Mucosa of rectum (tissue), 2 donors: ENCODE measurements around the gene ADRA2C.

Experiments used
- H3K27ac ChIP-seq, 2 donors: one replicate each; pipeline ENCODE4 v1.7.0; 2013; ENCODE audit warnings: inconsistent platforms in 2 of 2, low read depth in 2 of 2, low read length in 2 of 2
- H3K27me3 ChIP-seq, 2 donors: one replicate each; pipeline ENCODE4 v1.7.0; 2013; ENCODE audit warnings: low read length in 2 of 2; ENCODE audit not compliant: control insufficient read depth in 2 of 2, insufficient read depth in 2 of 2
- H3K36me3 ChIP-seq, 2 donors: one replicate each; pipeline ENCODE4 v1.7.0; 2013; ENCODE audit warnings: low read length in 2 of 2; ENCODE audit not compliant: control insufficient read depth in 2 of 2, insufficient read depth in 2 of 2
- H3K4me1 ChIP-seq, 2 donors: one replicate each; pipeline ENCODE4 v1.7.0; 2013; ENCODE audit warnings: low read length in 2 of 2, mild to moderate bottlenecking in 1 of 2; ENCODE audit not compliant: control insufficient read depth in 2 of 2, insufficient read depth in 2 of 2
- H3K4me3 ChIP-seq, 2 donors: one replicate each; pipeline ENCODE4 v1.7.0; 2013; ENCODE audit warnings: low read length in 2 of 2
- H3K9ac ChIP-seq, 2 donors: one replicate each; pipeline ENCODE4 v1.7.0; 2013; ENCODE audit warnings: low read length in 2 of 2, low read depth in 1 of 2, mild to moderate bottlenecking in 1 of 2
- H3K9me3 ChIP-seq, 2 donors: one replicate each; pipeline ENCODE4 v1.7.0; 2013; ENCODE audit warnings: low read length in 2 of 2; ENCODE audit not compliant: control insufficient read depth in 2 of 2
- donor health status: healthy.
- donor health status: Normal muscosa, but diverticular disease.

Gene ADRA2C

GRCh38 chr4:3792813-3793212 lies 26.6 kb downstream of the ADRA2C start:
- Histone ChIP-seq H3K36me3 (no peaks in the 10 kb centered on the region), H3K4me3 (no peak overlapping the region), H3K9ac (no peak overlapping the region), H3K4me1 (no peaks in the 10 kb centered on the region), H3K27ac (no peak overlapping the region), H3K9me3 (peaks cover 3 to 8% of the 10 kb centered on the region in 2 donors), H3K27me3 (no peaks in the 10 kb centered on the region)

- H3K9ac ChIP-seq: no peak overlapping the region
- no peaks in the 10 kb centered on the region for H3K4me1 ChIP-seq
- no peaks in the 10 kb centered on the region for H3K36me3 ChIP-seq
- no peaks in the 10 kb centered on the region for H3K27me3 ChIP-seq
- no peak overlapping the region for H3K27ac ChIP-seq
- peaks cover 3 to 8% of the 10 kb centered on the region in 2 donors for H3K9me3 ChIP-seq
- H3K4me3 ChIP-seq: no peak overlapping the region
Observed at GRCh38 chr4:3793545-3793944, 27.4 kb downstream of the ADRA2C start.

- Histone ChIP-seq H3K27ac (no peak overlapping the region), H3K9me3 (peaks cover 3 to 8% of the 10 kb centered on the region in 2 donors), H3K36me3 (no peaks in the 10 kb centered on the region), H3K4me3 (no peak overlapping the region), H3K27me3 (no peaks in the 10 kb centered on the region), H3K4me1 (no peaks in the 10 kb centered on the region), H3K9ac (no peak overlapping the region)
Observed at GRCh38 chr4:3796960-3797359, 30.8 kb downstream of the ADRA2C start.

GRCh38 chr4:3797831-3798790 lies 31.9 kb downstream of the ADRA2C start:
- H3K27me3 ChIP-seq: no peaks in the 10 kb centered on the region
- H3K9me3 ChIP-seq: peaks cover 3 to 8% of the 10 kb centered on the region in 2 donors
- H3K4me3 ChIP-seq: no peak overlapping the region
- H3K27ac ChIP-seq: no peak overlapping the region
- H3K9ac ChIP-seq: no peak overlapping the region
- no peaks in the 10 kb centered on the region for H3K4me1 ChIP-seq
- H3K36me3 ChIP-seq: no peaks in the 10 kb centered on the region

GRCh38 chr4:3799496-3799895 lies 33.3 kb downstream of the ADRA2C start:
- Histone ChIP-seq H3K9me3 (peaks cover 3 to 8% of the 10 kb centered on the region in 2 donors), H3K27me3 (no peaks in the 10 kb centered on the region), H3K36me3 (no peaks in the 10 kb centered on the region), H3K27ac (no peak overlapping the region), H3K9ac (no peak overlapping the region), H3K4me3 (no peak overlapping the region), H3K4me1 (no peaks in the 10 kb centered on the region)

- no peaks in the 10 kb centered on the region for H3K4me1 ChIP-seq
- peaks cover 3 to 8% of the 10 kb centered on the region in 2 donors for H3K9me3 ChIP-seq
- no peak overlapping the region for H3K9ac ChIP-seq
- no peak overlapping the region for H3K4me3 ChIP-seq
- no peaks in the 10 kb centered on the region for H3K36me3 ChIP-seq
- H3K27ac ChIP-seq: no peak overlapping the region
- H3K27me3 ChIP-seq: no peaks in the 10 kb centered on the region
Observed at GRCh38 chr4:3800351-3800750, 34.2 kb downstream of the ADRA2C start.

- H3K27me3 ChIP-seq: no peaks in the 10 kb centered on the region
- peaks cover 3 to 4% of the 10 kb centered on the region in 2 donors for H3K9me3 ChIP-seq
- H3K27ac ChIP-seq: no peak overlapping the region
- H3K4me1 ChIP-seq: no peaks in the 10 kb centered on the region
- H3K4me3 ChIP-seq: no peak overlapping the region
- no peak overlapping the region for H3K9ac ChIP-seq
- H3K36me3 ChIP-seq: no peaks in the 10 kb centered on the region
Observed at GRCh38 chr4:3801521-3801920, 35.3 kb downstream of the ADRA2C start.

- no peak overlapping the region for H3K9ac ChIP-seq
- H3K9me3 ChIP-seq: no peaks in the 10 kb centered on the region
- no peak overlapping the region for H3K4me3 ChIP-seq
- H3K27me3 ChIP-seq: no peaks in the 10 kb centered on the region
- H3K36me3 ChIP-seq: no peaks in the 10 kb centered on the region
- no peaks in the 10 kb centered on the region for H3K4me1 ChIP-seq
- no peak overlapping the region for H3K27ac ChIP-seq
Observed at GRCh38 chr4:3801931-3802550, 35.9 kb downstream of the ADRA2C start.

- no peak overlapping the region for H3K4me3 ChIP-seq
Observed at GRCh38 chr4:3802571-3803474, 36.6 kb downstream of the ADRA2C start.

More at GRCh38 chr4:3802571-3803474, 36.6 kb downstream of the ADRA2C start:
- H3K36me3 ChIP-seq: no peaks in the 10 kb centered on the region
- H3K9me3 ChIP-seq: no peaks in the 10 kb centered on the region
- no peak overlapping the region for H3K27ac ChIP-seq
- no peak overlapping the region for H3K9ac ChIP-seq
- no peaks in the 10 kb centered on the region for H3K27me3 ChIP-seq
- no peaks in the 10 kb centered on the region for H3K4me1 ChIP-seq
